Measurements from ENCODE around the gene HAUS1.

DNA sequence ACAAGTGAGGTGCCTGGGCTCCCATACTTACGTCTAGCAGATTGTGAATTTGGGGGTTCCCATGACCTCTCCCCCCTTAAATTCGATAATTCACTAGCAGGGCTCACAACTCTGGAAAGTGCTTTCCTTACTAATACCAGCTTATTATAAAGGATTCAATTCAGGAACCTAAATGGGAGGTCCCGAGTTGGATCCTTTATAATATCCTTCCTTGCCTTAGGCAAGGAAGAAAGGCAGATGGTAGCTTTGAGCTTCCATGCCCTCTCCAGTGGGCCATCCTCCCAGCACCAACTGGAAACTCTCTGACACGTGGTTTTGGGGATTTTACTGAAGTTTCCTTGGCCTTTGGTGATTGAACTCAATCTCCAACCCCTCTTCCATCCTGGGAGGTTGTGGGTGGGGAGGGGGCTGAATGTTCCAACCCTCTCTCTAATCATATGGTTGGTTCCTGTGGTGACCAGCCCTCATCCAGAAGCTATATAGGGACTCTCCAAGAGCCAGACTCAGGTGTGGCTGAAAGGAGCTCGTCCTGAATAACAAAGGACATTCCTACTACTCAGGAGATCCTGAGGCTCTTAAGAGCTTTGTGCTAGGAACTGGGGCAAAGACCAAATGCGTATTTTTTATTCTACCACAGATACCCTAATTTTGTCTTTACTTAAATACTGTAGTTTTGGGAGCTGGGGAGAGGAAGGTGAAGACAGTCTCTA, 62.2 kb downstream of the HAUS1 start:
- TF ChIP-seq ZSCAN18 (CRISPR knock-in tag; IDR thresholded peaks at IDR 0.05), result no peak
- no peak for TF ChIP-seq ZBTB21 (CRISPR knock-in tag; IDR thresholded peaks at IDR 0.05; ENCODE audit: borderline replicate concordance)
- TF ChIP-seq, protein P1, sequence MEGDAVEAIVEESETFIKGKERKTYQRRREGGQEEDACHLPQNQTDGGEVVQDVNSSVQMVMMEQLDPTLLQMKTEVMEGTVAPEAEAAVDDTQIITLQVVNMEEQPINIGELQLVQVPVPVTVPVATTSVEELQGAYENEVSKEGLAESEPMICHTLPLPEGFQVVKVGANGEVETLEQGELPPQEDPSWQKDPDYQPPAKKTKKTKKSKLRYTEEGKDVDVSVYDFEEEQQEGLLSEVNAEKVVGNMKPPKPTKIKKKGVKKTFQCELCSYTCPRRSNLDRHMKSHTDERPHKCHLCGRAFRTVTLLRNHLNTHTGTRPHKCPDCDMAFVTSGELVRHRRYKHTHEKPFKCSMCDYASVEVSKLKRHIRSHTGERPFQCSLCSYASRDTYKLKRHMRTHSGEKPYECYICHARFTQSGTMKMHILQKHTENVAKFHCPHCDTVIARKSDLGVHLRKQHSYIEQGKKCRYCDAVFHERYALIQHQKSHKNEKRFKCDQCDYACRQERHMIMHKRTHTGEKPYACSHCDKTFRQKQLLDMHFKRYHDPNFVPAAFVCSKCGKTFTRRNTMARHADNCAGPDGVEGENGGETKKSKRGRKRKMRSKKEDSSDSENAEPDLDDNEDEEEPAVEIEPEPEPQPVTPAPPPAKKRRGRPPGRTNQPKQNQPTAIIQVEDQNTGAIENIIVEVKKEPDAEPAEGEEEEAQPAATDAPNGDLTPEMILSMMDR (IDR thresholded peaks at IDR 0.05), result no peak
- TF ChIP-seq, protein P2, sequence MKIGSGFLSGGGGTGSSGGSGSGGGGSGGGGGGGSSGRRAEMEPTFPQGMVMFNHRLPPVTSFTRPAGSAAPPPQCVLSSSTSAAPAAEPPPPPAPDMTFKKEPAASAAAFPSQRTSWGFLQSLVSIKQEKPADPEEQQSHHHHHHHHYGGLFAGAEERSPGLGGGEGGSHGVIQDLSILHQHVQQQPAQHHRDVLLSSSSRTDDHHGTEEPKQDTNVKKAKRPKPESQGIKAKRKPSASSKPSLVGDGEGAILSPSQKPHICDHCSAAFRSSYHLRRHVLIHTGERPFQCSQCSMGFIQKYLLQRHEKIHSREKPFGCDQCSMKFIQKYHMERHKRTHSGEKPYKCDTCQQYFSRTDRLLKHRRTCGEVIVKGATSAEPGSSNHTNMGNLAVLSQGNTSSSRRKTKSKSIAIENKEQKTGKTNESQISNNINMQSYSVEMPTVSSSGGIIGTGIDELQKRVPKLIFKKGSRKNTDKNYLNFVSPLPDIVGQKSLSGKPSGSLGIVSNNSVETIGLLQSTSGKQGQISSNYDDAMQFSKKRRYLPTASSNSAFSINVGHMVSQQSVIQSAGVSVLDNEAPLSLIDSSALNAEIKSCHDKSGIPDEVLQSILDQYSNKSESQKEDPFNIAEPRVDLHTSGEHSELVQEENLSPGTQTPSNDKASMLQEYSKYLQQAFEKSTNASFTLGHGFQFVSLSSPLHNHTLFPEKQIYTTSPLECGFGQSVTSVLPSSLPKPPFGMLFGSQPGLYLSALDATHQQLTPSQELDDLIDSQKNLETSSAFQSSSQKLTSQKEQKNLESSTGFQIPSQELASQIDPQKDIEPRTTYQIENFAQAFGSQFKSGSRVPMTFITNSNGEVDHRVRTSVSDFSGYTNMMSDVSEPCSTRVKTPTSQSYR (CRISPR knock-in tag; IDR thresholded peaks at IDR 0.05), result no peak
- TF ChIP-seq ATF3 (CRISPR knock-in tag; conservative IDR thresholded peaks at IDR 0.05), result no peak
- TF ChIP-seq SP1 (CRISPR knock-in tag; conservative IDR thresholded peaks at IDR 0.05), result no peak
- TF ChIP-seq, protein P3, sequence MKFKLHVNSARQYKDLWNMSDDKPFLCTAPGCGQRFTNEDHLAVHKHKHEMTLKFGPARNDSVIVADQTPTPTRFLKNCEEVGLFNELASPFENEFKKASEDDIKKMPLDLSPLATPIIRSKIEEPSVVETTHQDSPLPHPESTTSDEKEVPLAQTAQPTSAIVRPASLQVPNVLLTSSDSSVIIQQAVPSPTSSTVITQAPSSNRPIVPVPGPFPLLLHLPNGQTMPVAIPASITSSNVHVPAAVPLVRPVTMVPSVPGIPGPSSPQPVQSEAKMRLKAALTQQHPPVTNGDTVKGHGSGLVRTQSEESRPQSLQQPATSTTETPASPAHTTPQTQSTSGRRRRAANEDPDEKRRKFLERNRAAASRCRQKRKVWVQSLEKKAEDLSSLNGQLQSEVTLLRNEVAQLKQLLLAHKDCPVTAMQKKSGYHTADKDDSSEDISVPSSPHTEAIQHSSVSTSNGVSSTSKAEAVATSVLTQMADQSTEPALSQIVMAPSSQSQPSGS (CRISPR knock-in tag; IDR thresholded peaks at IDR 0.05; ENCODE audit: borderline replicate concordance, low read depth), result no peak
- no peak for TF ChIP-seq FOXJ3 (CRISPR knock-in tag; IDR thresholded peaks at IDR 0.05; ENCODE audit: borderline replicate concordance)
- TF ChIP-seq NR3C1 (CRISPR knock-in tag; conservative IDR thresholded peaks at IDR 0.05; ENCODE audit: low read depth), result no peak
- TF ChIP-seq, protein P4, sequence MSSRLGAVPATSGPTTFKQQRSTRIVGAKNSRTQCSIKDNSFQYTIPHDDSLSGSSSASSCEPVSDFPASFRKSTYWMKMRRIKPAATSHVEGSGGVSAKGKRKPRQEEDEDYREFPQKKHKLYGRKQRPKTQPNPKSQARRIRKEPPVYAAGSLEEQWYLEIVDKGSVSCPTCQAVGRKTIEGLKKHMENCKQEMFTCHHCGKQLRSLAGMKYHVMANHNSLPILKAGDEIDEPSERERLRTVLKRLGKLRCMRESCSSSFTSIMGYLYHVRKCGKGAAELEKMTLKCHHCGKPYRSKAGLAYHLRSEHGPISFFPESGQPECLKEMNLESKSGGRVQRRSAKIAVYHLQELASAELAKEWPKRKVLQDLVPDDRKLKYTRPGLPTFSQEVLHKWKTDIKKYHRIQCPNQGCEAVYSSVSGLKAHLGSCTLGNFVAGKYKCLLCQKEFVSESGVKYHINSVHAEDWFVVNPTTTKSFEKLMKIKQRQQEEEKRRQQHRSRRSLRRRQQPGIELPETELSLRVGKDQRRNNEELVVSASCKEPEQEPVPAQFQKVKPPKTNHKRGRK (CRISPR knock-in tag; IDR thresholded peaks at IDR 0.05; ENCODE audit: borderline replicate concordance), result no peak

Measured in WTC11 (cell line).